HG02610 (cell line): ENCODE results near the gene PTPRK.
"Not testable (repeated sequence)": the region's sequence is repeated elsewhere in the genome, so short reads cannot be mapped to it uniquely, and the experiment has no call there.

ENCODE experiments used
- ATAC-seq: cut with Tn5 transposase; IDR thresholded peaks from one replicate; pipeline ENCODE4 v1.9.1; 2021; ENCODE audit warnings: mild to moderate bottlenecking, moderate library complexity; ENCODE audit not compliant: unreplicated experiment

PTPRK gene

DNA sequence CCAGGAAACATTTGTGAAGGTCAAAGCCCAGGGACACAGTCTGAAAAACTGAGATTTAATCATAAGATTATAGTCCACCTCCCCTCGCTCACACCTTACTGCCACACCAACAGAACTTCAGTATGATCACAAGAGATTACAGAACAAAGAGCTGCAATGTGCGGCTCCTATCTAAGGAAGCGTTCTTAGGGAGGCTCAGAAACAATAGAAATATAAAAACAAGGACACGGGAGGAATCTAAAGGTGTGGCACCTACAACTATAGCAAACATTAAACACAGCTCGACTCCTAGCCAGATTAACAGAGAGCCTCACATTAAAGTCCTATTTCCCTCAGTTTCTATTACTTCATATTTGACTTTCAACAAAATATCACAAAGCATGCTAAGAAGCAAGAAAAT is 579.2 kb downstream of the PTPRK start:
- no peak for ATAC-seq

DNA sequence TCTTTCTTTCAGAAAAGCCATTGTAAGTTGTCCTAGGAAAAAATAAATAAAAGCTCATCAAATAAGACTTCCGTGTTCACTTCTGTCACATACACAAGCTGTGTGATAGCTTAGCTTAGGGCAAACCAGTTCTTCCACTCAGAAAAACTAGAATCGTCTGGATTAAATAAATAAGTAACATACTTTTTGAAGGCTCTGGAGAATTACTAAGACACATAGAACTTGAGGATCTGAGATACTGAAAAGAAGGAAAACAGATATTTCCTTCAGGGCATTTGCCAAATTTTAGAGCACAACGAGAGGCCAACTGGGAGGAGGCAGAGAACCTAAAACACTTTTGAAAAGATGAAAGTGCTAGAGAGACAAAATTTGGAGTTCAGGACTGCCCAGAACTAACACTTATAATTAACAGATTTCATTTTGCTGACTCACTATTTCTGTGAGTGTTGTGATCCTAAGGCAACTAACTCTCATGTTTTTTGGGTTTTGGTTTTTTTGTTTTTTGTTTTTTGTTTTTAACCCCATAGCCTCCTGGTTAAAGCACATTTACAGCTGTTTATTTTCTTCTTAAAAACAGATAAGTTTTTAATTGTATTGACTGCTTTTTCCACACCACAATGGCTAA is 580.8 kb downstream of the PTPRK start:
- ATAC-seq: no peak

GRCh38 chr6:127938701-127939100 is 581.7 kb downstream of the PTPRK start:
- no peak for ATAC-seq

DNA sequence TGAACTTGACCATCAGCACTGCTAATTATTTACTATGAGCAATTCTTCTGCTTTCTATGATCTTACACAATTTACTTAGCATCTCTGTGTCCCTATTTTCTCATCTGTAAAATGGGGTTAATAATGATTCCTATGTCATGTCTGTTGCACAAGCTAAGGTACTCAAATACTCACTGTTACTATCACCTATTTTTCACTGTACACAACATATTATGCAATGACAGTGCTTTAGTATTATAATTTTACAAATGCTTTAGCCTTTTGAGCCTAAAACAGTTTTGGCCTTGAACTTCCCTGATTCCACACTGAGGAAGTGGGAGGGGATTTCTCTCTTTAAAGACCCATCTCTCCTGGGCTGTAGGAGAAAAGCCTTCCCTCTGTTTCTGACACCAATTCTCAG is 582.7 kb downstream of the PTPRK start:
- ATAC-seq: no peak

- no peak for ATAC-seq
These were observed 583.3 kb downstream of the PTPRK start for GRCh38 chr6:127937102-127937501.

DNA sequence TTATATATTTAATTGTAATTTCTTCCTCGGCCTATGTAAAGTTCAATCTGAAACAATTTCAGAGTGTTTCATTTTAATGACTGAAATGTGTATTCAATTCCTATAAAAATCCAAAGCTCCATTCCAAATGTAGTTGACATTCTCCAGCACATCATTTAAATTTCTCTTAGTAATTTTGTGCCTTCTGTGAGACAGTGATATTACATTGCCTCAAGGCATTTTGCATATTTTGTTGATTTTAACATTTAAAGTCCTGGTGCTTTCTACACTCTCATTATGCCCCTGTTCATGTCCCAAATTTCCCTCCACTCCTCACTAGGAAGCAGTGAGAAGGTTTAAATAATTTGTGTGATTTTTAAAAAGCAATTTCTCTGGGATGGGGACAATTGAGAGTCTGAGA is 585.4 kb downstream of the PTPRK start:
- ATAC-seq: no peak

DNA sequence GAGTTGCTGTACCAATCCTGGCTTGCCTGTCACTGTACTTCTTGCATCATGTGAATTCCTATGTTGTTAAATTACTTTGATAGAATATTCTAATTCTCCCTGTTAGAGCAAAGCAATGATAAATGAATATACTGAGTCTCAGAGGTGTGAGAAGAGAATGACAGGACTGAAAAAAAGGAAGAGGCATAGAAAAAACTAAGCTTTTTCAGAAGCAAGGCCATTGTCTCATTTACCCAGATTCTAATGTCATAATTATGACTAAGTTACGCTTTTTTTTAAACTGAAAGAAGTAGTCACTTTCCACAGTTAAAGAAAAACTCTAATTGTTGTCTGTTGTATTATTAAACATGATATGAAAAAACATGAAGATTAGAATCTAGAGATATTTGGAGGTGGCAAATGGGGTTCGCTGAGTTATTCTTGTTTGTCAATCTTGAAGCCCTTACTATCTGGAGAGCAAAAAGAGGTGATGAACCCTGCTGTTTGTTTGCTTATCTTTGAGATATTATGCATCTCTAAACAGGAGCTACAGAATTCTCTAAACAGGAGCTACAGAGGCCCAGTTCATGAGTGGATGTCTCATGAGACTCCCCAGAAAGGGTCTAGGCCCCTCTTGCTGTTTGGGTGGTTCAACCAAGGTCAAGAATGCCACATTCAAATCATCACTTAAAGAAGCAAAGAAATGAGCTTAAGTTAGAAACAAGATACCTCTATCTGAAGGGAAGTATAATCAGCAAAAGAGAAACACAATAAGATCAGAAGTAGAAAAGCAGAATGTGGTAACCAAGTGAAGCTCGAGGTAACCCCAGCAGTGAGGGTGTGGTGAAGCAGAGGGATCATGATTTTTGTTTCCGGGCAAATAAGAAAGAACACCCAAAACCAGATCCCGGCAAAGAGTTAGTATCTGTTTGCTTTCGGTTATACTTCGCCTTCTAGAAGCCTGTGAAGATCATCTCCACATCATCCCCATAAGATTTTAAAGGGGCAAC is 586.3 kb downstream of the PTPRK start:
- ATAC-seq: no peak

GRCh38 chr6:127933137-127933536 is 587.3 kb downstream of the PTPRK start:
- ATAC-seq: no peak

GRCh38 chr6:127932708-127933107 is 587.7 kb downstream of the PTPRK start:
- ATAC-seq: no peak

DNA sequence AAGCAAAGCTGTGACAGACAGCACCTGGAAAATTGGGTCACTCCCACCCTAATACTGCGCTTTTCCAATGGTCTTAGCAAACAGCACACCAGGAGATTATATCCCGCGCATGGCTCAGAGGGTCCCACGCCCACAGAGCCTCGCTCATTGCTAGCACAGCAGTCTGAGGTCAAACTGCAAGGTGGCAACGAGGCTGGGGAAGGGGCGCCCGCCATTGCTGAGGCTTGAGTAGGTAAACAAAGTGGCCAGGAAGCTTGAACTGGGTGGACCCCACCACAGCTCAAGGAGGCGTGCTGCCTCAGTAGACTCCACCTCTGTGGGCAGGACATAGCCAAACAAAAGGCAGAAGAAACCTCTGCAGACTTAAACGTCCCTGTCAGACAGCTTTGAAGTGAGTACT is 594.0 kb downstream of the PTPRK start:
- not testable (repeated sequence) for ATAC-seq

DNA sequence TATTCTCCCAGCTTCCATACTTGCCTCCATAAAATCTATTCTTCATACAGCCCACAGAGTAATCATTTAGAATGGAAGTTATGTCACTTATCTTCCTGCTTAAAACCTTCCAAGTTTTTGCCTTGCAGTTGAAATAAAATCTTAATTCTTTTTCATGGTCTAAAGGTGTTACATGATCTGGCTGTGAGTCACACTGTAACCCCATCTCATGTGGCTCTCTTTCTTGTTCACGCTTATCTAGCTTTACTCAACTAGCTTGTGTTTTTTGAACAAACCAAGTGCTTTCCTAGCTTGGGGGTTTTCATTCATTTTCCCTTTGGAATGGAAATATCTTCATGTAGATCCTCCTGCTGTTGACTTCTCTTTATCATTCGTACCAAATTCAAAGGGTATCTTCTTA is 596.0 kb downstream of the PTPRK start:
- no peak for ATAC-seq

DNA sequence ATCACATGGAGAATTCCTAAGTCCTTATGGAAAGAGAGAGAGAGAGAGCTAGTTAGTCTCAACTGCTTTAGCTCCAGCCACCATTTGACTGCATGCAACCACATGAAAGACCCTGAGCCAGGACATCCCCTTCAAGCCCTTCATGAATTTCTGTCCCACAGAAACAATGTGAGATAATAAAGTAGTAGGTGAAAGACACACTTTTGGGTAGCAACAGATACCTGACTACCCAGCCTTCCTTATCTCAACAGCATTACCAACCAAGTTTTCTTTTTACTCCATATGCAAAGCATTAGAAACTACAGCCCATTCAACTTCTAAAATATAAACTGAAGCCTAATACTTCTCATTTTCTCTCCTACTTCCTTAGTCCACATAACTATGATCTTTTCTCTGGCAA is 596.4 kb downstream of the PTPRK start:
- no peak for ATAC-seq

- no peak for ATAC-seq
These were observed 597.3 kb downstream of the PTPRK start for GRCh38 chr6:127923135-127923534.

GRCh38 chr6:127921982-127922381 is 598.4 kb downstream of the PTPRK start:
- no peak for ATAC-seq

DNA sequence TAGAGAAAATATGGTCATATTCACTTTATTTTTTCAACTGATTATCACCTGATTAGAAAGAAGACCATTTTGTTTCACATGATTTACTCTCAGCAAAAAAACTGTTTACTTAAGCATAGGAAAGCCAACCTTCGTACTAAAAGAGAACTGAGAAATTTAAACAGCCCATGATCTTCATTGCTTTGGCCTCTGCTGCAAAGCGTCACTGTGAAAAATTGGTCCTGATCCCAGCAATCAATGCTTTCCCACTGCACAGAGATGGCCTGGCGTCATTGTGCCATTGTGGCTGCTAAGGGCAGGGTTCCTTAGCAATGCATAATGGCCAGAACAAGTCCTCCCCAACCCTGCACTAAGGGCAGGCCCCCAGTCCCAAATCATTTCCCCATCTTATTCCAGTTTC is 599.6 kb downstream of the PTPRK start:
- ATAC-seq: no peak
